GM21825 (cell line): ENCODE data around the gene MAPK11.
"Not testable (repeated sequence)": the region's sequence is repeated elsewhere in the genome, so short reads cannot be mapped to it uniquely, and the experiment has no call there.

Experiments used
- ATAC-seq: cut with Tn5 transposase; IDR thresholded peaks from one replicate; pipeline ENCODE4 v1.9.1; 2021; ENCODE audit warnings: mild to moderate bottlenecking, moderate library complexity; ENCODE audit not compliant: unreplicated experiment

MAPK11 gene

DNA sequence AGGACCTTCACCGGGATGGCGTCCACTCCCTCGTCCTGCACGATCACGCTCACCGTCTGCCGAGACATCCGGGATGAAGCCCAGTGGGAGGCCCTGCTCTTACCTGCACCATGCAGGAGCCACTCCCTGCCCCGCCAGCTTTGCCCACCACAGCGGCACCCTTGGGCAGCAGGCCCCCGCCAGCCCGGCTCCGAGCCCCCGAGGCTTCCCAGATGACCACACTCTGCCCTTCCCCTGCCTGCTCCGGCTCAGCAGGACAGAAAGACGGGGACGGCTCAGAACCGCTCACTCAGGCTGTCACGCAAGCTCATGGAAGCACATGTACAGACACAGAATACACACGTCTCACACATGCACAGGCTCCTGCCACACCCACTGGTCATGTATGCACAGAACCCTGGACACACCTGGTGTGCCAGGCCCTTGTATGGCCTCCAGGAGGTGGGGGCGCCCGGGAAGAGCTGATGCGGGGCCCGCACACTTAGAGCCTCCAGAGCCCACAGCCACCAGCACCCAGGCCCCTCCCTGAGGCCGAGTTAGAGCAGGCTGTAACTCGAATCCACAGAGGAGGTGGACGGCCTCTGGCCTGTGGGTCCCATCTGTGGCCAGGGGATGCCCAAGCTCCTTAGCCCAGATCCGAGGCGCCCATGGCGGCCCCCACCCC, 8.9 kb upstream of the MAPK11 start:
- ATAC-seq = no peak

DNA sequence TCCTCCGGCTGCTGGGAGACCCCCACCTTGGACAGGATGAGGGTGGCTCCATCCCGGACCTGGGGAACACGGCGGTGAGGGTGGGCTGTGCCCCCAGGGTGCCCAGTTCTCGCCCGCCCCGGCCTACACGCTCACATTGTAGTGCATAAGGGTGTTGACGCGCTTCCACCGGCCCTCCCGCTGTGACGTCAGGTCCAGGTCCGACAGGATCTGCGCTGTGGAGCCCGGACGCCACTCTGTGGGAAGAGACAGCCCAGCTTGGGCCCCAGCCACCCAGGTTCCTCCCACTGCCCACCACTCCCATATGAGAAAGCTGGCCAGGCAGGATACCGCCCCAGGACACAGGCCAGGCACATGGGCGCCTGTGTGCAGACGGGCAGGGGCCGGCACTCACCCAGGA, 8.3 kb upstream of the MAPK11 start:
- ATAC-seq = no peak

DNA sequence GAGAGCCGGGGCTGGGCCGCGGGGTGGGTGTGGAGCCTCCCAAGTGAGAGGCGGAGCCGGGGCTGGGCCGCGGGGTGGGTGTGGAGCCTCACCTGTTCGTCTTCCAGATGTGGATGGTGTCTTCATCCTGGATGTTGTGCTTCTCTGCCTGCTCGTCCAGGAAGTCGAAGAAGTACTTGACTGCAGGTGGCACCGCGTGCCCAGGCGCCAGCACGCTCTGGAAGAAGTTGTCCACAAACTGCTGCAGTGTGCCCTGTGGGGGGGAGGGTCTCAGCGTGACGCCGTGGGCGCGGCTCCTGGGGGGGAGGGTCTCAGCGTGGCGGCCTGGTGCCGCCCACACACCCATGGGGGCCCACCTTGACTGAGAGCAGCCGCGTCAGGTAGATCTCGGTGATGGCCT, 7.6 kb upstream of the MAPK11 start:
- ATAC-seq = no peak

DNA sequence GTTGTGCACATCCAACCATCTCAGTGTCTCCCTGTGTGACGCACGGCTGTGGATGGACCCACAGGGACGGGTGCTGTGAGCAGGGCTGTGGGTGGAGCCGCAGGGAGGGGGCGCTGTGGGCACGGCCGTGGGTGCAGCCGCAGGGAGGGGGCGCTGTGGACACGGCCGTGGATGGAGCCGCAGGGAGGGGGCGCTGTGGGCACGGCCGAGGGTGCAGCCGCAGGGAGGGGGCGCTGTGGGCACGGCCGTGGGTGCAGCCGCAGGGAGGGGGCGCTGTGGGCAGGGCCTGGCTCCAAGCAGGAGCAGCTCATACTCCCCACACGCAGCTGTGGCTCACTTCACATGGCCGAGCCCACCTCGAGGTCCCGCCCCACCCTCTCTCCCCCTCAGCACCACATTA, 6.0 kb upstream of the MAPK11 start:
- peak; percentile 38 for ATAC-seq

DNA sequence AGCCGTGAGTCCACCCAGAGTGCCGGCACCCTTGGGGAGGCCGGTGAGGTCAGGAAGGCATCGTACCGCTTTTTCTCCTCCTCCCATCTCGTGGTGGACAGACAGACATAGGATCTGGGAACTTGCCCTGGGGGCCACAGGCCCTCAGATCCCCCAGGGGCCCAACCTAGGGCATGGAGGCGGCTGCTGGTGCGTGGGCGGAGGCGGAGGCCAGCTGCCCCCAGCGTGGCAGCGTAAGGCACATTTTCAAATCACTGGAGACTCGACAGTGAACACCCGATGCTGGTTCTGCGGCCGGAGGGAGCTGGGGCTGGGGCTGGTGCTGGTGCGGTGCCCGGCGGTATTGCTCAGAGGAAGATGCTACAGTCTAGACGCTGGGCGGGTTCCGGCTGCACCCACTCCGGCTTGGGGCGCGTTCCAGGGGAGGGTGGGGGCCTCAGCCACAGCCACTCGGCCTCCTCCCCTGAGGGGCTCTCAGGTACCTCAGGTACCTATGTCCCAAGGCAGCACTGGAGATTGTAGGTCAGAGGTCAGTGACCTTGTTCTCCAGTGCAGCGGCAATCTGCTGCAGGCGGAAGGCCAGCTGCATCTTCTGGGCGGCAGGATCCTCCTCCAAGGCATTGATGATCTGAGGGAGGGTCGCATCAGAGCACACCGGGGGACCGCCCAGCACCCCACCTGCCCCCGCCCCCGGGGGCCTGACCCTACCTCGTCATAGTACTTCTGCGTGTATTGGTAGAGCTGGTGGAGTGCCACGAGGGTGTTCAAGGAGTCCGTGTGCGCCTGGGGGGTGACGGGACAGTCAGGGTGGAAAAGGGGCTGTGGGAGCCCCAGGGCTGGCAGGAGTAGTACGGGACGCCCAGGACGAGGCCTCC, 5.2 kb upstream of the MAPK11 start:
- no peak for ATAC-seq

DNA sequence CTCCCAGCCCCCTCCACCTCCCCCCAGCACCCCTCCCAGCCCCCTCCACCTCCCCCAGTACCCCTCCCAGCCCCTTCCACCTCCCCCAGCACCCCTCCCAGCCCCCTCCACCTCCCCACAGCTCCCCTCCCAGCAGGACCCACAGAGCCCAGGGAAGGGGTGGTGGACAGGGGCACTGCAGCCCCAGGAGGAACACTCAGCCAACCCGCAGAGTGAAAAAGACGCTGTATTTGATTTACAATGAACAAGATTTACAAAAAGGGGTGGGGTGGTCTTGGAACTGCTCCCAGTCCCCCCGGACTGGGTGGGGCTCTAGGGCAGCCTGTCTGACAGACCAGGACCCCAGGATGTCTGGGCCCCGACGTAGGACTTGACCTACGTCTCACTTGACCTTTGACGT, 4.6 kb upstream of the MAPK11 start:
- ATAC-seq = no peak

DNA sequence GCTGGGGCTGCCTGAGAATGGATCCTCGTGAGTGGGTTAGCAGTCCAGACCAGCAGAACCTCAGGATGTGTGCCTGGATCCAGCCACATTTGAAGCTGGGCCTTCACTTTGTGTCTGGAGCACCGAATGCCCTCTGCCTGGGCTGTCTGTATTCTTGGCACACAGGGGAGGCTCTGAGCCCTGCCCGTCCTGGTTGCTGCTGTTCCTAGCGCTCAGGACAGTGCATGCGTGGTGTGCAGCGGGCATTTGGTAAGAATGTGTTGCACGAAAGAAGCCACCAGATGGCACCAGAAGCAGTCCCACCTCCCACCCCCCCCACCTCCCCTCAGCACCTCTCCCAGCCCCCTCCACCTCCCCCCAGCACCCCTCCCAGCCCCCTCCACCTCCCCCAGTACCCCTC, 4.1 kb upstream of the MAPK11 start:
- ATAC-seq = no peak

DNA sequence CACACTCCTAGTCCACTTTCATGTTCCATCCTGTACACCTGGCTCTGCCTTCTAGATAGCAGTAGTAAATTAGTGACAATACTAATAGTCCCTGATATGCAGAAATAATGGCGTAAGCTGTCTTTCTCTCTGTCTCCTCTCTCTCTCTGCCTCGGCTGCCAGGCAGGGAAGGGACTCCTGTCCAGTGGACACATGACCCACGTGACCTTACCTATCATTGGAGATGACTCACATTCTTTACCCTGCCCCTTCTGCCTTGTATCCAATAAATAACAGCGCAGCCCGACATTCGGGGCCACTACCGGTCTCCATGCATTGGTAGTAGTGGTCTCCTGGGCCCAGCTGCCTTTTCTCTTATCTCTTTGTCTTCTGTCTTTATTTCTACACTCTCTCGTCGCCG, 3.6 kb upstream of the MAPK11 start:
- ATAC-seq = not testable (repeated sequence)

DNA sequence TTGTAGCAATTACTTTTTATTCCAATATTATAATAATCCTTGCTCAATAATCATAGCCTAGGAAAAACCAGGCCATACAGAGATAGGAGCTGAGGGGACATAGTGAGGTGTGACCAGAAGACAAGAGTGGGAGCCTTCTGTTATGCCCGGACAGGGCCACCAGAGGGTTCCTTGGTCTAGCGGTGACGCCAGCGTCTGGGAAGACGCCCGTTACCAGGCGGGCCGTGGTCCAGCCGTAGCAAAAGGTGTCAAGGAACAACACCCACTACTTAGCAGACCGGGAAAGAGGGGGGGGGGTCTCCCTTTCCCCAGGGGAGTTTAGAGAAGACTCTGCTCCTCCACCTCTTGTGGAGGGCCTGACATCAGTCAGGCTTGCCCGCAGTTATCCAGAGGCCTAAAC, 3.2 kb upstream of the MAPK11 start:
- ATAC-seq = not testable (repeated sequence)

DNA sequence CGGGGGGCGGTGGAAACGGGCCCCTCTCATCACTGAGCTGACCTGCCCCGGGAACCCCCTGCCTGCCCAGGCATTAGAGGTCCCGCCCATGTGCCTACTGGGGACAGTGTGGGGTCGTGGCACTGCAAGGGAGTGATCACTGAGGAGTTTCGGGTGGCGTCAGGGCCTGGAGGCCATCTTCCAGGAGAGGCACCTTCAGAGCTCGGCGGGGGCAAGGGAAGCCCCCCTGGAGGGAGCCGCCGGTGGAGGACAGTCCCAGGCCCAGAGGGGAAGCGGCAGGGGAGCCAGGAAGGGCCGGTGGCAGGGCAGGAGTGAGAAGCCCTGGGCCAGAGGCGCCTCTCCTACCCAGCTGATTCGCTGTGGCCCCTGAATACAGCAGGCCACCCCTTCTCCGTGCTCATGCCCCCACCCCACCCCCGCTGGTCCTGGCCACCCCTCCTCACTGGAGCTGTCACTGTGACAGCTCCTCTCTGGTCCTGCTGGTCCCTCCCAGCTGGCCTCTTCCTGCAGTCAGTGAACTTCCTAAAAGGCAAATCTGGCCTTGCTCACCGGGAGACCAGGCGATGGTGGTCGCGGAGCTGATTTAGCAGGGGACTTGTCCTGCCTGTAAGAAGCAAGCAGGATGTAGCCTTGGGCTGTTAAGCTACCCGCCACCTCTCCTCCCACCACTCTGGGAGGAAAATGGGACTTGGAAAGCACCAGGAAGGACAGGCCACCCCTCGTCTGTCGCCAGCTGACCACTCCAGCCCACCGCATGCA, 2.0 kb upstream of the MAPK11 start:
- ATAC-seq = no peak

DNA sequence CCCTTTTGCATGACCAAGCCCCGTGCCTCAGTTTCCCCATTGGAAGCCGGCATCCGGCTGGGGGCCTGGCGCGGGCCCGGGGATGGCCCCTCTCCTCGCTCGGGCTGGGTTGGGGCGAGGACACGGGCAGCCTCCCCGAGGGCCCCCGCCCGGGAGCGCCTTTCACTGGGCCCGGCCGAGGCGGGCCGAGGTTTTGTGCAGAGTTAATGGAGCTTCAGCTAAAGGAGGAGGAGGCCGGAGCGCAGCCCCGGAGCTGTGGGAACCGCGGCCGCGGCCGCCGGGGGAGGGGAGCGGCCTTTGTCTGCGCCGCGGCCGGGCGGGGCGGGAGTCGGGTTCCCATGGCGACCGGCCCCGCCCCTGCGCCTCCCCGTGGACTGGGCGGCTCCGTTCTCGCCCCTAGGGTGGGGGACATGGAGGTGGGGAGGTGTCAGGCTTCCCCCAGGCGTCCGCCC, 1.4 kb upstream of the MAPK11 start:
- no peak for ATAC-seq

DNA sequence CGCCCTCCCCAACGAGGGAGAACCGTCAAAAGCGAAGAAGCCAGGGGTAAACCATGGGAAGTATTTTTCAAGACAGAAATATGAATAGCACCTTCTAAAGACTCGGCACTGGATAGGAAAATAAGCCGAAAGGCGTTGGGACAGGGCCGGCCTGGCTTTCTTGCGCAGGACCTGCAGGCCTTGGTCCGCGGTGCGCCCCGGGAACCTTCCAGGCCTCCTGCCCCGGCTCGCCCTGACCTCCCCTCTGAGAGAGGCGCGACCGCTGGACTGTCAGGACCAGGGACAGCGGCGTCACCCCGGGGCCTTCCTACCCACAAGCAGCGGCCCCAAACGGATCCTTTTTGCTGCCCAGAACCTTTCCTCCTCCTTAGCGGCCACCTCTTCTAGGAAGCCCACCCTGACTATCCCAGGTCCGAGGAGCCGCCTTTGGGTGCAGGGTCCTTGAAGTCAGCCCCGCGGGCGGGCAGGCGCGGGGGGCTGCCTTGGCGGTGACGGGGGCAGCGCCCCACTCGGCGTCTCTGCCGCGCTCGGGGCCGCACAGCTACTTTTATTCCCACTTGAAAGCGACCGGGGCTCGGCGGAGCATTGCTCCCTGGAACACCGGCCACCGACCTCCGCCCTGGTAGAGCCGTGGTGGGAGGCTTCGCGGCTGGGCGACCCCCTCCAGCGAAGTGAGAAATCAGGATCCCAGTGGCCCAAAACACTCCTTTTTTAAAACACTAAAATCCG, 650 bp upstream of the MAPK11 start:
- no peak for ATAC-seq

DNA sequence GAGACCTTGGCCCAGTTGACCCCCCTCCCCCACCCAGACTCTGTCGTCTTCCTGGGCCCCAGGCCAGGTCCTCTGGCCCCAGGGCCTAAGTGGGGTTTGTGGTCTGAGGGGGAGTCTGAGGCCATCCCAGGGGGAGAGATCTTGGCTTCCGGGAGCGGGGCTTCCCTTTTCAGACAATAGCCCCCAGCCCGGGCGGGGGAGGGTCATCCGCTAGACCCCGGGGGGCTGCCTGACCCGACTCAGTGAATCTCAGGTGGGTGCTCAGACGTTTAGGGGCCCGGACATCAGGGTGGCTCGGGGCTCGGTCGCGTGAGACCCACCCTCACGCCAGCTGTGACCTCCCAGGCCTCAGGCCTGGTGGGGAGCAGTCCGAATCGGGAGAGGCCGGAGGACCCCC, 609 bp downstream of the MAPK11 start:
- no peak for ATAC-seq

DNA sequence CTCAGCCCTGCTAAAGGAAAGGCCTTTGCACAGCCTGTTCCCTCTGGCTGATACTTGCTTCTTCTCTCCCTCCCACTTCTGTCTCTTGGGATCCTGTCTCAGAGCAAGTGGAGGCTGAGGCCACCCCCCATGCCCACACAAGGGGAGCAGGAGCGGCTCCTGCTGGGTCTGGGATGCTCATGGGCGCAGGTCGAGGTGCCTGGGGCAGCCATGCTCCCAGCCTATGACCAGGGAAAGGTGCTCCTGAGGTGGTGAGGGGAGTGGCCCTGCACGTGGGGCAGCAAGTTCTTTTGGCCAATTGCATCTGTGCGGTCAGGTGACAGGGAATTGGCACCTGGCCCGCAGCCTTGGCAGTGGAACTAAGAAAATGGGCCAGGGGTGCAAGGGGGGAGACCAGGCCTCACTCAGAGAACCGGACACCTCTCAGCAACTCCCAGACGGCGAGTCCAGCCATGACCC, 1.5 kb downstream of the MAPK11 start:
- no peak for ATAC-seq

DNA sequence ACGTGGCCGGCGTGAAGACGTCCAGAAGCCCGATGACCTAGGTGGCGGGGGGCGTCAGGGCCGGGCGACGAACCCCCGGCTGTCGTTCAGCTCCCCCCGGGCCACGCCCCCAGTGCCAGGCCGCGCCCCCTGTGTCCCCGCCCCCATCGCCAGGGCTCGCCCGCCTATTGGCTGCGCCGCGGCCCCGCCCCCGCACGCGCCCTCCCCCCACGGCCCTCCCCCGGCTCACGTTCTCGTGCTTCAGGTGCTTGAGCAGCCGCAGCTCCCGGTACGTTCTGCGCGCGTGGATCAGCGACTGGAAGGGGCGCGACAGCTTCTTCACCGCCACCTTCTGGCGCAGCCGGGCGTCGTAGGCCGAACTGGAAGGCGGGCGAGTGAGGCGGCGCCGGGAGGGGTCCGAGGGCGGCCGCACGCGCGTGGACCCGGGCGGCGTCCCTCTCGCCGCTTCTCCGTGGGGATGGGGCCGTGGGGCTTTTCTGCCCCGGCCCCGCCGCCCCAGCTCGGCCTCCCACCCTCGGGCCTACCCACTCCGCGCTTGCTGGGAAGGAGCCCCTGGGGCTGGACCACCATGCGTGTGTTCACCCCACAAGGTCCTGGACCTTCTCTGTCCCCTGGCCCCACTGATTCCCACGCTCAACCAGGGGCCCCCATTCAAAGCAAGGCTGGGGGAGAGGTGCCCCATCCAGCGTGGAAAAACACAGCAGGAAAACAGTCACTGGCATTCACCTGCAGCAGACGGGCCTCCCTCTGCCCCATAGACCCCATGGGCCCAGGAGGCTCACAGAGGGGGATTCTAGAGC, 2.4 kb downstream of the MAPK11 start:
- no peak for ATAC-seq

DNA sequence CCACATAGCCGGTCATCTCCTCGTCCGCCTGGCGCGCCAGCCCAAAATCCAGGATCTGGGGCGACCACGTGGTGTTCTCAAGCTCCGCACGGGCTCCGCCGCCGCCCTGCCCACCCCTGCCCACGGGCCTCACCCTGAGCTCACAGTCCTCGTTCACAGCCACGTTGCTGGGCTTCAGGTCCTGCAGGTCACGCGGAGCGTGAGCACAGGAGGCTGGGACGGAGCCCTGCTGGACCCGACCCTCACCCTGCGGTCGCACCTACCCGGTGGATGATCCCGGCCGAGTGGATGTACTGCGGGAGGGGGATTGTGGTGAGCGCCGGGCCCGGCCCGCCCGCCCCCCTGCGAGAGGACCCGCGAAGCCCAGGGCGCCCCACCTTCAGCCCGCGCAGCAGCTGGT, 3.2 kb downstream of the MAPK11 start:
- no peak for ATAC-seq

DNA sequence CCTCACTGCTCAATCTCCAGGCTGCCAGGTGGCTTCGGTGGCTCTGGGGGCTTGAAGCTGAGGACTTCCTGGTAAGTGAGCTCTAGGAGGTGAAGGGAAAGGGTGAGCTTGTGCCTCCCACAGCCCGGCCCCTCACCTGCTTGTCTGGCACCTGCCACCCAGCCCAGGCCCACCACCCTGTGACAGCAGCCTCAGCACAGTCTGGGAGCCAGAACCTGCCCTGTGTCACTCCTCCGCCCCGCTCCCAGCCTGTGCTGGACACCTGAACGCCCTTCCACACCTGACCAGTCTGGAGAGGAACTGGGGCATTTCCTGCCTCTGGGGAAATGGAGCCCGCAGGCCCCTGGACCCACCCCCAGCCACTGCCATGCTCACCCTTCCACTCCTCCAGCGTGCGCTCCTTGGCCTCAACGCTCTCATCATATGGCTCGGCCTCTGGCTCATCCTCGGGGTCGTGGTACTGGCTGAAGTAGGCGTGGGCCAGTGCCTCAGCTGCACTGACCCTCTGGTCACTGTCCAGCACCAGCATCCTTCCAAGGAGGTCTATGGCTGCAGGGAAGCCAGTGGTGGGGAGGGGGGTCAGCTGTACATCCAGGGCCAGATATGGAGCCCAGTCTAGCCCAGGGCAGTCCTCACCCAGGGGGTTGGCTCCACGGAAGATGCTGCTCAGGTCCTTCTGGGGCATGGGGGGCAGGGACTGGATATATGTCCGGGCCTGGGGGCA, 5.1 kb downstream of the MAPK11 start:
- no peak for ATAC-seq

DNA sequence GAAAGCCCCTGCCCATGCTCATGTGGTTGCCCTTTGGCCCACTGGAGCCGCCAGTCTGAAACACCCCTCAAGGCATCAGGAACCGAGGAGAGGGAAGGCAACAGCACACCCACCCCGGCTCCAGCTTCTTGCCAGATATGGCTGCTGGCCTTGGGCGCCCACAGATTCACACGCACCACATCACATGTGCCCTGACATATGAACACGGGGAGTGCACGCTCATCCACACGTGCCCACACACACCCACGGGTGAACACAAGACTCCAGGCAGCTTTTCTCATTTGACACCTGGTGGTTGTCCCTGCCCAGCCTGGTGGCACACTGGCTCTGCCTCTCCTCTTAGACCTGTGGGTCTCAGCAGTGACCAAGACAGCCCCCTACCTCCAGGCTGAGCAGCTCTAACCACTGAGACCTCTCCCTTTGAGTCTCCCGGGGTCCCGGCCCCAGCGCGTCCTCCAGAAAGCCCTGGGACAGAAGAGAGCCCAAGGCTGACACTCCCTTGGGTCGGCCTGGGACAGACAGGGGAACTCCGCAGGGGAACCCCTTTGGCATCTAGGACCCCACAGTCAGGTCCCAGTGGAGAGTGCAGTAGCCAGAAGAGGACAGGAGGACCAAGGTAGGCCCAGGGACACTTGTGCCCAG, 6.0 kb downstream of the MAPK11 start:
- no peak for ATAC-seq
